Upper lobe of left lung (tissue), 6 donors: Measurements from ENCODE around the gene AGTPBP1. TPM values are rescaled to one million over a fixed set of nuclear protein-coding genes. Genes with fewer than 3 reads are reported as not detected.

Experiments used
- ATAC-seq, 2 donors: fragments of 200-7000 bp; cut with Tn5 transposase; one replicate each; pipeline ENCODE4 v1.9.1; 2022; ENCODE audit warnings: mild to moderate bottlenecking in 2 of 2, moderate library complexity in 2 of 2; ENCODE audit not compliant: low FRiP score in 2 of 2
- DNase-seq, 2 donors: peaks; one replicate each; pipeline ENCODE4 v3.0.0-alpha.2; 2019 to 2020
- H3K27ac ChIP-seq, 4 donors: fragments of 200-600 bp; sonication (generic); one replicate each; pipeline ENCODE4 v1.5.1; 2016 to 2019
- H3K27me3 ChIP-seq, 4 donors: fragments of 200-600 bp; sonication (generic); one replicate each; pipeline ENCODE4 v1.5.1; 2017 to 2019
- H3K36me3 ChIP-seq, 4 donors: fragments of 200-600 bp; sonication (generic); one replicate each; pipeline ENCODE4 v1.5.1; 2016 to 2019
- H3K4me1 ChIP-seq, 4 donors: fragments of 200-600 bp; sonication (generic); one replicate each; pipeline ENCODE4 v1.5.1; 2018 to 2019
- H3K4me3 ChIP-seq, 4 donors: fragments of 200-600 bp; sonication (generic); one replicate each; pipeline ENCODE4 v1.5.1; 2017 to 2019; ENCODE audit warnings: mild to moderate bottlenecking in 2 of 4, moderate library complexity in 1 of 4
- H3K9me3 ChIP-seq, 4 donors: fragments of 200-600 bp; sonication (generic); one replicate each; pipeline ENCODE4 v1.5.1; 2018 to 2019
- EP300 ChIP-seq, 4 donors: sonication (generic); formaldehyde crosslinking; IDR thresholded peaks; one replicate each; pipeline ENCODE4 v1.5.1; 2017; ENCODE audit warnings: antibody characterized with exemption in 4 of 4, control low read depth in 2 of 4
- POLR2A ChIP-seq, 4 donors: fragments of 450-650 bp; IDR thresholded peaks; one replicate each; pipeline ENCODE4 v1.5.1; 2016 to 2017; ENCODE audit warnings: antibody characterized with exemption in 4 of 4, mild to moderate bottlenecking in 2 of 4
- POLR2AphosphoS5 ChIP-seq, 2 donors: sonication (generic); formaldehyde crosslinking; IDR thresholded peaks; one replicate each; pipeline ENCODE4 v1.5.1; 2017; ENCODE audit warnings: antibody characterized with exemption in 2 of 2
- WGBS, 2 donors: methylation state at CpG; one replicate each; pipeline ENCODE4 v1.1.5; 2017 to 2018; 5-methylcytosine and 5-hydroxymethylcytosine counted together
- total RNA-seq, 6 donors: library from RNA; depleted of rRNA in 4 of 6; stranded (reverse); fragments of >200 nt in 4 of 6; gene quantifications; one replicate each; pipeline versions ENCODE4 v1.1.0 to v1.2.1, GENCODE V29; 2016 to 2021
- TF ChIP-seq, protein P1 (sequence below), 6 experiments: fragments of 450-650 bp in 4 of 6; fragments of 200-600 bp in 2 of 6; sonication (generic) in 2 of 6; IDR thresholded peaks; one replicate each; pipeline ENCODE4 v1.5.1; 2016 to 2019; ENCODE audit warnings: antibody characterized with exemption in 6 of 6
- donor health status: DM: no; HTN: no; CAD: no; lungs with moderate emphysema.
- donor health status: DM: no; HTN: yes; CAD: no; lungs with severe emphysema.

AGTPBP1 gene
- total RNA-seq, 6 donors from 2014 or later: 27.3 to 65.2 (median 40.4) TPM

GRCh38 chr9:85742597-85742936 lies 813 bp upstream of the AGTPBP1 start:
- TF ChIP-seq, protein P1, sequence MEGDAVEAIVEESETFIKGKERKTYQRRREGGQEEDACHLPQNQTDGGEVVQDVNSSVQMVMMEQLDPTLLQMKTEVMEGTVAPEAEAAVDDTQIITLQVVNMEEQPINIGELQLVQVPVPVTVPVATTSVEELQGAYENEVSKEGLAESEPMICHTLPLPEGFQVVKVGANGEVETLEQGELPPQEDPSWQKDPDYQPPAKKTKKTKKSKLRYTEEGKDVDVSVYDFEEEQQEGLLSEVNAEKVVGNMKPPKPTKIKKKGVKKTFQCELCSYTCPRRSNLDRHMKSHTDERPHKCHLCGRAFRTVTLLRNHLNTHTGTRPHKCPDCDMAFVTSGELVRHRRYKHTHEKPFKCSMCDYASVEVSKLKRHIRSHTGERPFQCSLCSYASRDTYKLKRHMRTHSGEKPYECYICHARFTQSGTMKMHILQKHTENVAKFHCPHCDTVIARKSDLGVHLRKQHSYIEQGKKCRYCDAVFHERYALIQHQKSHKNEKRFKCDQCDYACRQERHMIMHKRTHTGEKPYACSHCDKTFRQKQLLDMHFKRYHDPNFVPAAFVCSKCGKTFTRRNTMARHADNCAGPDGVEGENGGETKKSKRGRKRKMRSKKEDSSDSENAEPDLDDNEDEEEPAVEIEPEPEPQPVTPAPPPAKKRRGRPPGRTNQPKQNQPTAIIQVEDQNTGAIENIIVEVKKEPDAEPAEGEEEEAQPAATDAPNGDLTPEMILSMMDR (IDR thresholded peaks at IDR 0.05): peak in 1 of 6 experiments; percentile 24
- no peak for TF ChIP-seq POLR2AphosphoS5 (IDR thresholded peaks at IDR 0.05)
- DNase-seq (no peak), ATAC-seq (peak in 1 of 2 donors; percentile 31)
- H3K27ac ChIP-seq: peak overlapping the region; percentile 89 to 96 (median 94)
- no peaks in the 10 kb centered on the region for H3K27me3 ChIP-seq
- no peaks in the 10 kb centered on the region for H3K9me3 ChIP-seq
- WGBS, 2 donors: 1 to 5% methylated on average over 4 of the region's 4 CpGs
- peak overlapping the region; percentile 18 to 95 (median 75) for H3K4me3 ChIP-seq
- H3K36me3 ChIP-seq: no peaks in the 10 kb centered on the region
- peaks cover 3 to 19% (median 16%) of the 10 kb centered on the region in 4 donors for H3K4me1 ChIP-seq

DNA sequence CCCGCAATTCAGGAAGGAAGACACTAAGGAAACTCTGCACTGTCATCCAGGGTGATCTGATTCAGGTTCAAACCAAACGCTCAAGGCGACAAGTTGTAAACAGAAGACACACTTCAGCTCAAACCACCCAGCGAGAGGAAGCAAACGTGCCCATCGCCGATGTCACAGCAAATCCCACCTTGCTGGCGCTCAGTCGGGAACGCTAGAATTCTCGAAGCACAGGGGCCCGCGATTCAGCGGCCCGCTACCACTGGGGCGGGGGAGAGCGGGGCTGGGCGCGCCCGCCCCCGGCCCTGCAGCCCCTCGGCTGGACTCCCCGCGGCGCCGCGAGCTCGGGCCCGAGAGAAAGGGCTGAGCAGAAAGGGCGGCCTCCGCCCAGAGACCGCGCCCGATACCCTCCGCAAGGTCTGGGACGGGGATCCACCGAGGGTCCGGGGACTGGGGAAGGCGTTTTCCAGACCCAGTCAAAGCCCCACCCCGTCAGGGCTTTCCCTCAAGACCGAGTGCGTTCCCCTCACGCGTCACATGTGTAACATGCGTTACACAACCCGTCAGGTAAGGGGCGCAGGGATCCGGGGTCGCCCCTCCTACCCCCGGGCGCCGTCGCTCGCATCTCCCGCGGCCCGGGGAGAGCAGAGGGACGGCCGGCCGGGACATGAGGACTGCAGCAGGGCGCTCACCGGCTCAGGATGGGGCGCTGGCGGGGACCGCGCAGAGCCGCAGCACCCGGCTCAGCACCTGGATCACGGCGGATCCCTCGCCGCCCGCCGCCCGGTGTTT lies 469 bp downstream of the AGTPBP1 start:
- WGBS, 2 donors: 0% methylated on average over 5 to 45 of the region's 75 CpGs
- peak overlapping the region; percentile 72 to 95 (median 81) for H3K4me3 ChIP-seq
- peaks cover 3 to 19% (median 16%) of the 10 kb centered on the region in 4 donors for H3K4me1 ChIP-seq
- peak; percentile 58 to 89 for DNase-seq
- no peaks in the 10 kb centered on the region for H3K9me3 ChIP-seq
- peak; percentile 34 to 46 for ATAC-seq
- no peaks in the 10 kb centered on the region for H3K27me3 ChIP-seq
- peak overlapping the region; percentile 89 to 96 (median 94) for H3K27ac ChIP-seq
- TF ChIP-seq EP300 (IDR thresholded peaks at IDR 0.05) (no peak), POLR2AphosphoS5 (IDR thresholded peaks at IDR 0.05) (peak in 1 of 2 donors; percentile 16), POLR2A (IDR thresholded peaks at IDR 0.05) (peak in 2 of 4 donors; percentile 3 to 80)
- TF ChIP-seq, protein P1 (IDR thresholded peaks at IDR 0.05): peak in 1 of 6 experiments; percentile 21
- no peaks in the 10 kb centered on the region for H3K36me3 ChIP-seq

DNA sequence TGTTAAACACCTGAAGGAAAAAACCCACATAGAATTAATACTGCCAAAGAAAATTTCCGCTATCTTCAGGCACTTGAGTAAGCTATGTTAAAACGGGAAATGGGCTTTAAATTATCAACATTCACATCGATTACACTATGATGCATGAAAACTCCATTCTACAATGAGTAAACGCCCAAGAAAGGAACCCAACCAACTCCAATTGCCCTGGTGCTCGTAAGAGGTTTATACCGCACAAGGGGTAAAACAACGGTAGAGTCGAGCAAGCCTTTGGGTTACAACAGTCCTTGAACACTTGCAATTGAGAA lies 1.0 kb downstream of the AGTPBP1 start:
- Histone ChIP-seq H3K9me3 (no peaks in the 10 kb centered on the region), H3K27ac (peak overlapping the region; percentile 89 to 96 (median 94)), H3K4me3 (peak overlapping the region; percentile 72 to 95 (median 81)), H3K36me3 (no peaks in the 10 kb centered on the region), H3K27me3 (no peaks in the 10 kb centered on the region), H3K4me1 (peaks cover 3 to 19% (median 16%) of the 10 kb centered on the region in 4 donors)
- 1 to 2% methylated on average over 8 of the region's 8 CpGs for WGBS, 2 donors
- no peak for TF ChIP-seq POLR2AphosphoS5 (IDR thresholded peaks at IDR 0.05)
- TF ChIP-seq EP300 (IDR thresholded peaks at IDR 0.05): no peak
- TF ChIP-seq POLR2A (IDR thresholded peaks at IDR 0.05): no peak
- TF ChIP-seq, protein P1 (IDR thresholded peaks at IDR 0.05): no peak
- DNase-seq (no peak), ATAC-seq (no peak)

DNA sequence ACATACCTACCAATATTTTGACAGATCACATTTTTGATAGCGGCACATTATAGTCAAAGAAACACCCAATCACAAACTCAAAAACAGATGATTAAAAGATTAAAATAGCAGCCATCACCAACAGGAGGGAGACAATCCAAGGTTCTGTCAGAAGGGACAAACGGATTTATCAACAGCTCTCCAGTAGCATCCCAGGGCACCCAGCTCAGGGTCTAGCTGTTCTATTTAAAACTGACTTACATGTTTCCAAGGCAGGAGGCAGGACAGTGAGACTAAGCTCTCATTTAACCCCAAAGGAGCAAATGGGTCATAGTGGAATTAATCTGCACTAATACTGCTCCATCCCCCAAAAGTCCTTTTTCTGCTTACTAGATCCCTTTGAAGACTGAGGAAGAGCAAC lies 3.2 kb downstream of the AGTPBP1 start:
- Histone ChIP-seq H3K9me3 (no peaks in the 10 kb centered on the region), H3K27ac (no peak overlapping the region), H3K4me1 (peaks cover 3 to 19% (median 16%) of the 10 kb centered on the region in 4 donors), H3K4me3 (no peak overlapping the region), H3K36me3 (no peaks in the 10 kb centered on the region), H3K27me3 (no peaks in the 10 kb centered on the region)
- no peak for DNase-seq
- 68 to 83% methylated on average over 2 of the region's 2 CpGs for WGBS, 2 donors
- ATAC-seq: no peak
- TF ChIP-seq POLR2AphosphoS5 (IDR thresholded peaks at IDR 0.05): no peak
- TF ChIP-seq POLR2A (IDR thresholded peaks at IDR 0.05): no peak
- TF ChIP-seq EP300 (IDR thresholded peaks at IDR 0.05): no peak
- TF ChIP-seq, protein P1 (IDR thresholded peaks at IDR 0.05): no peak

DNA sequence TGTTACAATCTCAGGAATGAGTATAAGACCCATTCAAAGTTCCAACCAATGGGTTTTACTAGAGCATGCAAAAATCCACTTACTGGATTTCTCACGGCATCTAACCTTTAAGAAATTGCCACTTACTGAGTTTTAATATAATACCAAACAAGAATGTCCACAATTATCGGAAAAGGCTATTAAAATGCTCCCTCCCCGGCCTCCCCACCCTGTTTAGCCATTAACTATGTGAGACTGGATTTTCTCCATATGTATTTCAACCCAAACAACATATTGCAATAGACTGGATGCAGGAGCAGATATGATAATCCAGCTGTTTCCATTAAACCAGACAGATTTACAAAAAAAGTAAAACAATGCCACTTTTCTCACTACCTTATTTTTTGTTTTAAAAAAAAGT lies 4.1 kb downstream of the AGTPBP1 start:
- TF ChIP-seq POLR2A (IDR thresholded peaks at IDR 0.05): no peak
- TF ChIP-seq EP300 (IDR thresholded peaks at IDR 0.05): no peak
- no peak for TF ChIP-seq POLR2AphosphoS5 (IDR thresholded peaks at IDR 0.05)
- TF ChIP-seq, protein P1 (IDR thresholded peaks at IDR 0.05): no peak
- no peaks in the 10 kb centered on the region for H3K9me3 ChIP-seq
- no peak for ATAC-seq
- no peaks in the 10 kb centered on the region for H3K27me3 ChIP-seq
- DNase-seq: no peak
- H3K4me3 ChIP-seq: no peak overlapping the region
- H3K4me1 ChIP-seq: peaks cover 3 to 17% (median 9%) of the 10 kb centered on the region in 4 donors
- WGBS, 2 donors: 55 to 75% methylated on average over 3 of the region's 3 CpGs
- no peak overlapping the region for H3K27ac ChIP-seq
- H3K36me3 ChIP-seq: no peaks in the 10 kb centered on the region
